Fibroblast of lung (primary cell): ENCODE data around the gene TMEM52. TPM values are rescaled to one million over a fixed set of nuclear protein-coding genes. Genes with fewer than 3 reads are reported as not detected.

ENCODE experiments used
- DNase-seq, 2 donors: peaks; one replicate each; pipeline versions ENCODE4 v3.0.0 to v3.0.0-alpha.2; 2010; ENCODE audit warnings: low read depth in 2 of 2
- H2AFZ ChIP-seq: 2 replicates; pipeline ENCODE4 v1.5.1; 2012; ENCODE audit warnings: low read length, control low read depth, inconsistent platforms
- H3K27ac ChIP-seq: 2 replicates; pipeline ENCODE4 v1.5.1; 2011; ENCODE audit warnings: low read length, control low read depth; ENCODE audit not compliant: insufficient read depth
- H3K27me3 ChIP-seq: 2 replicates; pipeline ENCODE4 v1.5.1; 2011; ENCODE audit warnings: mild to moderate bottlenecking, low read length; ENCODE audit not compliant: control insufficient read depth, insufficient read depth
- H3K36me3 ChIP-seq: 2 replicates; pipeline ENCODE4 v1.5.1; 2011; ENCODE audit warnings: low read length; ENCODE audit not compliant: control insufficient read depth, insufficient read depth
- H3K4me1 ChIP-seq: 2 replicates; pipeline ENCODE4 v1.5.1; 2011; ENCODE audit warnings: low read length; ENCODE audit not compliant: control insufficient read depth, insufficient read depth; ENCODE audit errors: extremely low read depth
- H3K4me2 ChIP-seq: 2 replicates; pipeline ENCODE4 v1.5.1; 2011; ENCODE audit warnings: low read length, control low read depth; ENCODE audit not compliant: insufficient read depth; ENCODE audit errors: extremely low read depth
- H3K4me3 ChIP-seq, 4 experiments: fragments of 200-600 bp in 1 of 4; sonication (generic) in 1 of 4; replicated peaks in 1 of 4; 2 replicates each; pipeline ENCODE4 v1.5.1; 2011 to 2016; ENCODE audit warnings: low read length in 4 of 4, low read depth in 3 of 4, mild to moderate bottlenecking in 3 of 4, control low read depth in 2 of 4, inconsistent platforms in 1 of 4, mixed read lengths in 1 of 4; ENCODE audit not compliant: insufficient read depth in 1 of 4; ENCODE audit errors: control extremely low read depth in 1 of 4
- H3K79me2 ChIP-seq: 2 replicates; pipeline ENCODE4 v1.5.1; 2012; ENCODE audit warnings: mild to moderate bottlenecking, low read length, inconsistent platforms; ENCODE audit not compliant: control insufficient read depth, insufficient read depth
- H3K9ac ChIP-seq: 2 replicates; pipeline ENCODE4 v1.5.1; 2011; ENCODE audit warnings: mild to moderate bottlenecking, low read length, control low read depth; ENCODE audit not compliant: insufficient read depth
- H3K9me3 ChIP-seq: 2 replicates; pipeline ENCODE4 v1.5.1; 2012; ENCODE audit warnings: low read depth, low read length; ENCODE audit not compliant: control insufficient read depth, insufficient read depth
- H4K20me1 ChIP-seq: 2 replicates; pipeline ENCODE4 v1.5.1; 2011; ENCODE audit warnings: low read length; ENCODE audit not compliant: control insufficient read depth, insufficient read depth; ENCODE audit errors: extremely low read depth
- CTCF ChIP-seq, 2 donors: IDR thresholded peaks in 1 of 2; conservative IDR thresholded peaks in 1 of 2; 1 replicate in 1 of 2; 2 replicates in 1 of 2; pipeline ENCODE4 v1.5.1; 2011 to 2012; ENCODE audit warnings: low read length in 2 of 2, control low read depth in 1 of 2, inconsistent platforms in 1 of 2, low read depth in 1 of 2, mild to moderate bottlenecking in 1 of 2
- EZH2 ChIP-seq: IDR thresholded peaks from 2 replicates; pipeline ENCODE4 v1.5.1; 2012; ENCODE audit warnings: low read length, control low read depth, mild to moderate bottlenecking; ENCODE audit errors: missing control alignments
- polyA minus RNA-seq: library from RNA; depleted of rRNA, polyadenylated mRNA; stranded (reverse); fragments of >200 nt; gene quantifications from 2 replicates; pipeline ENCODE4 v1.2.3, GENCODE V29; 2011; ENCODE audit warnings: low replicate concordance
- polyA plus RNA-seq, 2 donors: library from polyadenylated mRNA; depleted of rRNA in 1 of 2; stranded (reverse) in 1 of 2; unstranded in 1 of 2; fragments of >200 nt; gene quantifications; 2 replicates each; pipeline ENCODE4 v1.2.1, GENCODE V29; 2011 to 2012; ENCODE audit warnings: missing spikeins in 1 of 2
- total RNA-seq: library from RNA; depleted of rRNA; stranded (reverse); fragments of >200 nt; gene quantifications from 2 replicates; pipeline ENCODE4 v1.2.1, GENCODE V29; 2014

TMEM52 gene
- total RNA-seq (0.17 TPM in 1 of 2 replicates, not detected in the other), polyA plus RNA-seq (0.26 and 0.42 TPM in 2 replicates), polyA minus RNA-seq (1.1 TPM in 1 of 2 replicates, not detected in the other)
- 0.44 and 0.46 TPM in 2 replicates for polyA plus RNA-seq (2012)

GRCh38 chr1:1918901-1919303 is at the start of gene TMEM52:
Gene TMEM52 (minus strand): TSS chr1:1919279. CDS start chr1:1919265, 14 bp downstream.
- no peak within 1 kb of the TSS for H3K9ac ChIP-seq
- H3K9me3 ChIP-seq = no peaks in the 10 kb centered on the region
- no peaks in the 10 kb centered on the region for H3K36me3 ChIP-seq
- peak within 1 kb of the TSS in 3 of 4 experiments; percentile 33 to 55 (median 41) for H3K4me3 ChIP-seq
- no peaks in the 10 kb centered on the region for H4K20me1 ChIP-seq
- TF ChIP-seq EZH2 (no peak), CTCF (conservative IDR thresholded peaks at IDR 0.05 in 1 of 2, IDR thresholded peaks at IDR 0.05 in 1 of 2; ENCODE audit: low read depth in 1 of 2, low read length in 2 of 2) (no peak)
- H2AFZ ChIP-seq = peak within 1 kb of the TSS; percentile 19
- H3K4me2 ChIP-seq = peak within 1 kb of the TSS; percentile 88
- no peak within 1 kb of the TSS for H3K27ac ChIP-seq
- no peaks in the 10 kb centered on the region for H3K79me2 ChIP-seq
- H3K27me3 ChIP-seq = peaks cover 4% of the 10 kb centered on the region
- peaks cover 6% of the 10 kb centered on the region for H3K4me1 ChIP-seq
- DNase-seq = no peak

- Histone ChIP-seq H4K20me1 (no peaks in the 10 kb centered on the region), H3K9me3 (peaks cover 5% of the 10 kb centered on the region), H3K4me1 (no peaks in the 10 kb centered on the region), H3K9ac (no peak overlapping the region), H3K27me3 (peaks cover 3% of the 10 kb centered on the region), H3K79me2 (no peaks in the 10 kb centered on the region), H3K4me2 (no peak overlapping the region), H3K36me3 (no peaks in the 10 kb centered on the region), H3K27ac (no peak overlapping the region), H2AFZ (no peak overlapping the region), H3K4me3 (no peak overlapping the region)
- no peak for TF ChIP-seq CTCF (conservative IDR thresholded peaks at IDR 0.05 in 1 of 2, IDR thresholded peaks at IDR 0.05 in 1 of 2; ENCODE audit: low read depth in 1 of 2, low read length in 2 of 2)
- TF ChIP-seq EZH2 = no peak
- no peak for DNase-seq
Observed at GRCh38 chr1:1967879-1968278, 48.8 kb upstream of the TMEM52 start.

- H3K27me3 ChIP-seq = peaks cover 3% of the 10 kb centered on the region
- H2AFZ ChIP-seq = no peak overlapping the region
- H3K9me3 ChIP-seq = peaks cover 5% of the 10 kb centered on the region
- no peak for DNase-seq
- no peaks in the 10 kb centered on the region for H3K4me1 ChIP-seq
- H3K4me3 ChIP-seq = no peak overlapping the region
- no peaks in the 10 kb centered on the region for H3K36me3 ChIP-seq
- H3K9ac ChIP-seq = no peak overlapping the region
- H3K4me2 ChIP-seq = no peak overlapping the region
- no peaks in the 10 kb centered on the region for H4K20me1 ChIP-seq
- no peak overlapping the region for H3K27ac ChIP-seq
- TF ChIP-seq CTCF (conservative IDR thresholded peaks at IDR 0.05 in 1 of 2, IDR thresholded peaks at IDR 0.05 in 1 of 2; ENCODE audit: low read depth in 1 of 2, low read length in 2 of 2) (no peak), EZH2 (no peak)
- no peaks in the 10 kb centered on the region for H3K79me2 ChIP-seq
Observed at GRCh38 chr1:1967151-1967550, 48.1 kb upstream of the TMEM52 start.
